GM23338 (cell line): Measurements from ENCODE around the gene KIF17.

Source experiments
- CREB1 ChIP-seq: fragments of 250-450 bp; sonication (Bioruptor Pico); IDR thresholded peaks from 2 replicates; pipeline ENCODE4 v1.5.0; 2020; ENCODE audit warnings: low read depth, mild to moderate bottlenecking, moderate library complexity
- CTCF ChIP-seq, 2 experiments: fragments of 200-600 bp in 1 of 2; sonication (generic) in 1 of 2; conservative IDR thresholded peaks; 2 replicates each; pipeline versions ENCODE4 v1.5.1 to v1.6.1; 2016 to 2017; ENCODE audit warnings: antibody characterized with exemption in 2 of 2, low read depth in 2 of 2, mild to moderate bottlenecking in 2 of 2, moderate library complexity in 1 of 2
- EZH2 ChIP-seq: fragments of 200-600 bp; sonication (generic); IDR thresholded peaks from one replicate; pipeline ENCODE4 v1.8.0; 2017; ENCODE audit warnings: antibody characterized with exemption, mild to moderate bottlenecking, low read depth; ENCODE audit not compliant: unreplicated experiment
- EZH2phosphoT487 ChIP-seq: fragments of 200-600 bp; sonication (generic); IDR thresholded peaks from one replicate; pipeline ENCODE4 v1.8.1; 2018; ENCODE audit warnings: antibody characterized with exemption; ENCODE audit not compliant: unreplicated experiment
- JUNB ChIP-seq: IDR thresholded peaks from one replicate; pipeline ENCODE4 v1.6.1; 2016; ENCODE audit warnings: antibody characterized with exemption; ENCODE audit not compliant: unreplicated experiment
- POLR2AphosphoS5 ChIP-seq: IDR thresholded peaks from 2 replicates; pipeline ENCODE4 v1.6.1; 2016; ENCODE audit warnings: antibody characterized with exemption, low read depth
- REST ChIP-seq: IDR thresholded peaks from one replicate; pipeline ENCODE4 v1.6.1; 2018; ENCODE audit warnings: antibody characterized with exemption; ENCODE audit not compliant: unreplicated experiment
- STAT1 ChIP-seq: IDR thresholded peaks from one replicate; pipeline ENCODE4 v1.6.1; 2016; ENCODE audit warnings: antibody characterized with exemption; ENCODE audit not compliant: unreplicated experiment
- ZNF114 ChIP-seq: fragments of 250-450 bp; sonication (Bioruptor Pico); IDR thresholded peaks from 2 replicates; pipeline ENCODE4 v1.5.0; 2020; ENCODE audit warnings: mild to moderate bottlenecking, moderate library complexity
- TF ChIP-seq, protein P1 (sequence below): IDR thresholded peaks from 2 replicates; pipeline ENCODE4 v1.6.1; 2016; ENCODE audit warnings: antibody characterized with exemption

GRCh38 chr1:20767271-20767670 lies 49.5 kb upstream of the KIF17 start:
- TF ChIP-seq POLR2AphosphoS5 (no peak), EZH2 (no peak), CTCF (conservative IDR thresholded peaks at IDR 0.05; ENCODE audit: low read depth in 2 of 2) (no peak), JUNB (no peak), STAT1 (no peak), EZH2phosphoT487 (no peak), CREB1 (CRISPR knock-in tag) (no peak), REST (no peak), ZNF114 (no peak)
- TF ChIP-seq, protein P1, sequence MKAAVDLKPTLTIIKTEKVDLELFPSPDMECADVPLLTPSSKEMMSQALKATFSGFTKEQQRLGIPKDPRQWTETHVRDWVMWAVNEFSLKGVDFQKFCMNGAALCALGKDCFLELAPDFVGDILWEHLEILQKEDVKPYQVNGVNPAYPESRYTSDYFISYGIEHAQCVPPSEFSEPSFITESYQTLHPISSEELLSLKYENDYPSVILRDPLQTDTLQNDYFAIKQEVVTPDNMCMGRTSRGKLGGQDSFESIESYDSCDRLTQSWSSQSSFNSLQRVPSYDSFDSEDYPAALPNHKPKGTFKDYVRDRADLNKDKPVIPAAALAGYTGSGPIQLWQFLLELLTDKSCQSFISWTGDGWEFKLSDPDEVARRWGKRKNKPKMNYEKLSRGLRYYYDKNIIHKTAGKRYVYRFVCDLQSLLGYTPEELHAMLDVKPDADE, result no peak
